RWPE2 (cell line): ENCODE measurements around the gene DIAPH3.

ENCODE experiments used
- ATAC-seq: fragments of 200-7000 bp; cut with Tn5 transposase; 3 replicates; pipeline ENCODE4 v1.9.1; 2021; ENCODE audit warnings: low read depth
- DNase-seq: peaks from one replicate; pipeline ENCODE4 v3.0.0-alpha.2; 2020; ENCODE audit warnings: low spot score
- H3K27ac ChIP-seq: fragments of 450-650 bp; 2 replicates; pipeline ENCODE4 v1.5.1; 2017; ENCODE audit warnings: mild to moderate bottlenecking; ENCODE audit not compliant: poor library complexity, severe bottlenecking
- H3K27me3 ChIP-seq: fragments of 250-450 bp; sonication (Bioruptor Pico); 2 replicates; pipeline ENCODE4 v1.5.1; 2021; ENCODE audit warnings: mild to moderate bottlenecking, moderate library complexity; ENCODE audit not compliant: insufficient read depth, poor library complexity, severe bottlenecking
- H3K36me3 ChIP-seq: fragments of 250-450 bp; sonication (Bioruptor Pico); 2 replicates; pipeline ENCODE4 v1.5.1; 2020; ENCODE audit warnings: low read depth, mild to moderate bottlenecking, moderate library complexity
- H3K4me1 ChIP-seq: fragments of 250-450 bp; sonication (Bioruptor Pico); 2 replicates; pipeline ENCODE4 v1.5.1; 2021; ENCODE audit warnings: mild to moderate bottlenecking, moderate library complexity; ENCODE audit not compliant: insufficient read depth, poor library complexity, severe bottlenecking
- H3K4me3 ChIP-seq: fragments of 250-450 bp; sonication (Bioruptor Pico); 2 replicates; pipeline ENCODE4 v1.5.1; 2021; ENCODE audit warnings: mild to moderate bottlenecking, moderate library complexity; ENCODE audit not compliant: severe bottlenecking
- H3K9me3 ChIP-seq: fragments of 250-450 bp; sonication (Bioruptor Pico); 2 replicates; pipeline ENCODE4 v1.5.1; 2021; ENCODE audit warnings: mild to moderate bottlenecking, moderate library complexity; ENCODE audit not compliant: severe bottlenecking
- CTCF ChIP-seq: fragments of 450-650 bp; IDR thresholded peaks from one replicate; pipeline ENCODE4 v1.5.1; 2017; ENCODE audit warnings: mild to moderate bottlenecking, moderate library complexity; ENCODE audit not compliant: poor library complexity, severe bottlenecking

DIAPH3 gene

GRCh38 chr13:60120617-60121336 lies 43.0 kb downstream of the DIAPH3 start:
- Histone ChIP-seq H3K4me1 (no peaks in the 10 kb centered on the region), H3K9me3 (no peaks in the 10 kb centered on the region), H3K4me3 (no peak overlapping the region), H3K36me3 (no peaks in the 10 kb centered on the region), H3K27ac (no peak overlapping the region), H3K27me3 (no peaks in the 10 kb centered on the region)
- no peak for DNase-seq
- no peak for TF ChIP-seq CTCF
- ATAC-seq: no peak

GRCh38 chr13:60118696-60119400 lies 44.9 kb downstream of the DIAPH3 start:
- no peak for DNase-seq
- no peak overlapping the region for H3K27ac ChIP-seq
- peaks cover 4% of the 10 kb centered on the region for H3K9me3 ChIP-seq
- no peaks in the 10 kb centered on the region for H3K4me1 ChIP-seq
- H3K4me3 ChIP-seq: no peak overlapping the region
- no peak for ATAC-seq
- no peaks in the 10 kb centered on the region for H3K27me3 ChIP-seq
- H3K36me3 ChIP-seq: no peaks in the 10 kb centered on the region; the same call in 1 of the 2 replicates
- no peak for TF ChIP-seq CTCF

- Histone ChIP-seq H3K4me1 (peaks cover 4% of the 10 kb centered on the region), H3K27me3 (no peaks in the 10 kb centered on the region), H3K9me3 (peaks cover 4% of the 10 kb centered on the region), H3K27ac (no peak overlapping the region), H3K4me3 (no peak overlapping the region), H3K36me3 (peaks cover 27% of the 10 kb centered on the region)
- TF ChIP-seq CTCF: no peak
- no peak for ATAC-seq
- DNase-seq: no peak
Observed at GRCh38 chr13:60114499-60115028, 49.2 kb downstream of the DIAPH3 start.

GRCh38 chr13:60112771-60113170 lies 51.0 kb downstream of the DIAPH3 start:
- Histone ChIP-seq H3K36me3 (peaks cover 27% of the 10 kb centered on the region), H3K4me1 (peaks cover 4% of the 10 kb centered on the region)
- ATAC-seq: 0 out of 3 replicates have a peak, but pooled peaks have one; percentile 35

More at GRCh38 chr13:60112771-60113170, 51.0 kb downstream of the DIAPH3 start:
- Histone ChIP-seq H3K27ac (no peak overlapping the region), H3K4me3 (no peak overlapping the region), H3K27me3 (no peaks in the 10 kb centered on the region), H3K9me3 (peaks cover 4% of the 10 kb centered on the region)
- no peak for DNase-seq
- no peak for TF ChIP-seq CTCF
